Skeletal muscle cell (primary cell): ENCODE data around the gene FNDC3B.

ENCODE experiments used
- DNase-seq: peaks from one replicate; pipeline ENCODE4 v3.0.0-alpha.2; 2010; ENCODE audit warnings: low read depth
- H3K4me3 ChIP-seq: 2 replicates; pipeline ENCODE4 v1.5.1; 2011; ENCODE audit warnings: low read depth, mild to moderate bottlenecking, control low read depth, low read length, moderate library complexity

Gene FNDC3B

DNA sequence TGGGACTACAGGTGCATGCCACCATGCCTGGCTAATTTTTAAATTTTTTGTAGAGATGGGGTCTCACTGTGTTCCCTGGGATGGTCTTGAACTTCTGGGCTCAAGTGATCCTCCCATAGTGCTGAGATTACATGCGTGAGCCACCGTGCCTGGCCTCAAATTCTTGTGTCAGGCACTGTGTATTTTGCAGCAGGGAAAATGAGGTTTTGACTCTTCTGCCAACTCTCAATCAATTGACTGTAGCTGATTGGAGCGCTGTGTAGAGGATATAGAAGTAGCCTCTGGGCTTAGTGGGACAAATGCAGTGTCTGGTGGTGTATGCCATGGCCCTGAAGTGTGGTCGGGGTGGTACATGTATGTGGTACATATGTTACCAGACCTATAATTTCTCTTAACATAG is 152.3 kb downstream of the FNDC3B start:
- no peak overlapping the region for H3K4me3 ChIP-seq
- no peak for DNase-seq

- no peak for DNase-seq
- H3K4me3 ChIP-seq = no peak overlapping the region
Measured at GRCh38 chr3:172192830-172193415, 153.5 kb downstream of the FNDC3B start.

DNA sequence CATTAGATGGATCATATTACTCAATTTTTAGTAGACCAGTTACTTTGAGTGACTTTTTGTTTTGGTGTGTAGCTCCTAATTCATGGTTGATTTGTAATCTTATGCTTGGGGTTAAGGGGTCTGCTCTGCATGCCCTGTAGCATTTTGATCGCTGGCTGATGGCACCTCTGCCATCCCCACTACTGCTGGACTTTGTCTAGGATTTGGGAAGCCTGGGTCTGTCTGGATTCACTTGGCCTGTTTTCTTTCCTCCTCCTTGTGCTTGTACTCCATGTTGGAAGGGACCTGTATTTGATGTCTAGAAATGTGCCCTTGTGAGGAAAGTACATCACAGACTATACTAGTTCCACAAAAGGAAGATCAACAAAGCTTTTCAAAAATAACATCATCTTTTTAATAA is 154.1 kb downstream of the FNDC3B start:
- DNase-seq = no peak
- no peak overlapping the region for H3K4me3 ChIP-seq

DNA sequence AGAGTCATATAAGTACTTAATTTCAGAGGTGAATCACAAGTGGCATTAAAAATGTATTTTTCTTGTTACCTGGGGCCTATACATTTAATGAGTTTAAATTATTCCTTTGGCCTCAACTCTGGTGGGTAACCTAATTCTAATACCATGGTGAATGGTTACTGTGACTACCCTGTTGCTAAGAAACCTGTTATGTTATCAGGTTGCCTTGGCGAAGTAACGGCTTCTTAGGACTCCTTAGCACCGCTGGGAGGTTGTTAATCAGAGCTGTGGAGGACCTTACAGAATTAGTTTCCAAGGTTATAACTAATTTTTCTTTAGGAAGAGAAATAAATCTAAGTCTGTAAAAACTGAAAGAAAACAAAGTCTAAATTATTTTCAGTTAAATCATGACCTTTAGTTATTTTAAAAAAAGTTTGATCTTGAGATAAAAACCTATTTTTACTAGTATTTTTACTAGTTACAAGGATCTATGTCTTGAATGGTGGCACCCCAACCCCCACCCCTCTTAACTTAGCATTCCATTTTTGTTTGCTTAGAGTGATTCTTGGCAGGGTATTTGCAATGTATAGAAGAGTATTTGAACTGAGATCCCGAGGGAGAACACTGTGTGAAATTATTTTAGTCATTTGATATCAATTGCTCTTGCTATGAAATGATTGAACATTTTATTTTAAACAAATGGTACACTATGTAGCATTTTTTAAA is 155.5 kb downstream of the FNDC3B start:
- DNase-seq = no peak
- no peak overlapping the region for H3K4me3 ChIP-seq

- no peak for DNase-seq
- H3K4me3 ChIP-seq = no peak overlapping the region
Measured at GRCh38 chr3:172195407-172195754, 156.0 kb downstream of the FNDC3B start.

GRCh38 chr3:172197344-172197743 is 158.0 kb downstream of the FNDC3B start:
- DNase-seq = no peak
- no peak overlapping the region for H3K4me3 ChIP-seq

- H3K4me3 ChIP-seq = no peak overlapping the region
- DNase-seq = no peak
Measured at GRCh38 chr3:172198428-172198827, 159.1 kb downstream of the FNDC3B start.

DNA sequence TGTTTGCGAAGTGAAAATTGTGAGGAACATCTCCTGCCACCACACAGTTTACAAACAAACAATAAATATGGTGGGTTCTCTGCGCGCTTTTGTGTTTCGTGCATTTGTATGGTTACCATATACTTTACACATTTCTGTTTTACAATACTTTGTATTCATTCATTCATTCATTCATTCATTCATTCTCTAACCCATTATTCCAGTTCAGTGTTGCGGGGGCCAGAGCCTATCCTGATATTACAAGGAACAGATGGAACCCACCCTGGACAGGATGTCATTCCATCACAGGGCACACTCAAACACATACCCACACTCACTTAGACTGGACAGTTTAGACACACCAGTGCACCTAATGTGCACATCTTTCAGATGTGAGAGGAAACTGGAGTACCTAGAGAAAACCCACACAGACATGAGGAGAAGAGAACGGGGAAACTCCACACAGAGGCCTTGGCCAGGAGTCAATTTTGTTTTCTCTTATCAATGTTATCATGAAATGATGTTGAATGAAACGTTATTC is 160.5 kb downstream of the FNDC3B start:
- no peak overlapping the region for H3K4me3 ChIP-seq
- no peak for DNase-seq

- no peak overlapping the region for H3K4me3 ChIP-seq
- peak; percentile 96 for DNase-seq
Measured at GRCh38 chr3:172201136-172201869, 161.9 kb downstream of the FNDC3B start.

DNA sequence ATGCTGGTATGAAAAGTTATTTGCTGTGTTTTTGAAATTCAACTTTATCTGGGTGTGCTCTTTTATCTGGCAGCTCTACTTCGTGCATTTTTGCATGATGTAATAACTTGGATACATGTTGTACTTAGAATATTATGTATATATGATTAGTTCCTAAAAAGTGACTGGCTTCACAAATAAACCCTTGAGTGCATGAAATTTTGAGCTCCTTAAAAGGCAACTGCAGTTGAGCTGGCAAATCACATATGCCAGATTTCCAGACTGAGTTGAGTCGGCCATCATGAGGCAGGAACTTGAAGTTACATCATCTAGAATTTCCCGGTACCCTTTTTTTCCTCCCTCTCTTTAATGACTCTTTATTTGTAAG is 162.5 kb downstream of the FNDC3B start:
- no peak overlapping the region for H3K4me3 ChIP-seq
- peak; percentile 81 for DNase-seq

DNA sequence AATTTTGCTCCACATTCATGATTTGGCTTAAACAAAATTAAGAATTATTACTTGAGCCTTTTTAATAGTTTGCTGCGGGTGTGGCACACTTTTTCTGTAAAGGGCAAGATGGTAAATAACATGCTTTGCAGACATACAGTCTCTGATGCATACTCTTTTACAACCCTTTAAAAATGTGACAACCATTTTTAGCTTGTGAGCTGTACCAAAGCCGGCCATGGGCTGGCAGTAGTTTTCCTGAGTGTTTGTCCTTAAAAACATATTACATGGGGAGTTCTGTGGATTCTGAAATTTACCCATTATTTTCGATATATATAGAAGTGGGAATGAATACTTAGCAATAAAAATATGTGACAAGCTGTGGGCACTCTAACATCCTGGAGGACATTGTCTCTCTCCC is 163.4 kb downstream of the FNDC3B start:
- no peak overlapping the region for H3K4me3 ChIP-seq
- no peak for DNase-seq

- DNase-seq = no peak
- H3K4me3 ChIP-seq = no peak overlapping the region
Measured at GRCh38 chr3:172203522-172204258, 164.3 kb downstream of the FNDC3B start.

- no peak overlapping the region for H3K4me3 ChIP-seq
- no peak for DNase-seq
Measured at GRCh38 chr3:172204716-172205115, 165.3 kb downstream of the FNDC3B start.

- no peak for DNase-seq
- H3K4me3 ChIP-seq = no peak overlapping the region
Measured at GRCh38 chr3:172208586-172209332, 169.4 kb downstream of the FNDC3B start.

GRCh38 chr3:172209333-172210321 is 170.2 kb downstream of the FNDC3B start:
- no peak overlapping the region for H3K4me3 ChIP-seq
- no peak for DNase-seq

DNA sequence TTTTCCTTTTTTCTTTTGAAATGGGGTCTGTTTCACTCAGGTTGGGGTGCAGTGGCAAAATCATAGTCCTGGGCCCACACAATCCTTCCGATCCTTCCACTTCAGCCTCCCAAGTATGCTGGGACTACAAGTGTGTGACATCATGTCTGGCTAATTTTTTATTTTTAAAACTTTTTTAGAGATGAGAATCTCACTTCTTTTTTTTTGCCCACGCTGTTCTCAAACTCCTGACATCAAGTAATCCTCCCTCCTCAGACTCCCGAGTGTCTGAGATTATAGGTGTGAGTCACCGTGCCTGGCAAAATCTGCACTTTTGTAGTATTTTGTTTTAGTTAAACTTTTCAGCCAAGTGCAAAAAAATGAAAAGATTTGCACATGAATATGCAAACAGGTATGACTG is 171.0 kb downstream of the FNDC3B start:
- DNase-seq = no peak
- no peak overlapping the region for H3K4me3 ChIP-seq

DNA sequence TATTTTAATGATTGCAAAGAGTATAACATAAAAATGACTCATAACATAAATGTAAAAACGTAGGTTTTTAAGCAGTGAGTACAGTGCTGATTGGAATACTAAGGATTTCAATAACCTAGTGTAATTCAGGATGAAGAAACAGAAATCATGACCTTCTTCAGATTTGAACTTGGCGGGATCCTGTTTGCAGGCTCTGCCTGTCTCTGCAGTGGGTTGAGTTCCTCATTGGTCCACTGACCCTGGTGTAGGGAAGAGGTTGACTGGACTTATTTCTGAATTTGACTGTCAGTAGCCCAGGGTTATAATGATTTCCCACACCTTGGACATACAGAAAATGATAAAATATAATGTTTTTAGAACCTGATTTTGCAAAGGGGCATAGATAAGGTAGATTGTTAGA is 171.7 kb downstream of the FNDC3B start:
- no peak for DNase-seq
- H3K4me3 ChIP-seq = no peak overlapping the region

DNA sequence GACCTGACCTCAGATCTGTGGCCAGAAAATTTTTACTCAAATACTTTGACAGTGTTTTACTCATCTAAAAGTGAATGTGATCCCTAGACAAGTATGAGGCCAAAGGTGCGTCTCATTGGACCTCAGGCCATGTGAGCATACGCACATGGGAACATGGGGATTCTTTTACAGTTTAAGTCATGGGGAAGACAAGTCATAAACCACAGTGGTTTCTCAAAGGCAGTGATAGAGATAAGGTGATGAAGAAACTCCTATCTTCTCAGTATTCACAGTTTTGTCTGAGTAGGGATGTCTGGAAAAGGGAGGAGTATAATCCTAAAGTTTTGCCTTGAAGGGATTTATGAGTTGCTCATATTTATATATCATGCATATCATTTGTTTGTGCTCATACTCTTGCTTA is 173.8 kb downstream of the FNDC3B start:
- DNase-seq = no peak
- H3K4me3 ChIP-seq = no peak overlapping the region
